DOHH2 (cell line): ENCODE results near the gene SNCG.

Source experiments
- H3F3A ChIP-seq: fragments of 200-600 bp; sonication (generic), shearing (Covaris generic); 2 replicates; pipeline ENCODE4 v1.6.0; 2016; ENCODE audit warnings: antibody characterized with exemption, mild to moderate bottlenecking; ENCODE audit not compliant: control insufficient read depth, insufficient read depth
- H3K27ac ChIP-seq: fragments of 200-600 bp; sonication (generic); 2 replicates; pipeline ENCODE4 v1.5.1; 2014; ENCODE audit warnings: low read depth, mild to moderate bottlenecking, low read length, moderate library complexity
- H3K27me3 ChIP-seq: fragments of 200-600 bp; sonication (generic); 2 replicates; pipeline ENCODE4 v1.6.1; 2014; ENCODE audit warnings: mild to moderate bottlenecking, low read length, mixed read lengths; ENCODE audit not compliant: control insufficient read depth
- H3K36me3 ChIP-seq: fragments of 200-600 bp; sonication (generic); 2 replicates; pipeline ENCODE4 v1.6.1; 2014; ENCODE audit warnings: mild to moderate bottlenecking, low read length, moderate library complexity, mixed read lengths; ENCODE audit not compliant: control insufficient read depth
- H3K4me1 ChIP-seq: fragments of 200-600 bp; sonication (generic); 2 replicates; pipeline ENCODE4 v1.6.1; 2014; ENCODE audit warnings: mild to moderate bottlenecking, low read length, mixed read lengths; ENCODE audit not compliant: control insufficient read depth
- H3K4me2 ChIP-seq: fragments of 200-600 bp; sonication (generic); 2 replicates; pipeline ENCODE4 v1.6.0; 2014; ENCODE audit warnings: mild to moderate bottlenecking, low read length, moderate library complexity
- H3K4me3 ChIP-seq: fragments of 200-600 bp; sonication (generic); 2 replicates; pipeline ENCODE4 v1.5.1; 2014; ENCODE audit warnings: mild to moderate bottlenecking, low read length, mixed read lengths
- H3K79me2 ChIP-seq: fragments of 200-600 bp; sonication (generic); 2 replicates; pipeline ENCODE4 v1.6.1; 2014; ENCODE audit warnings: mild to moderate bottlenecking, low read length, mixed read lengths; ENCODE audit not compliant: control insufficient read depth
- H3K9me2 ChIP-seq: fragments of 200-600 bp; sonication (generic); replicated peaks from 2 replicates; pipeline ENCODE4 v1.6.1; 2014; ENCODE audit warnings: mild to moderate bottlenecking, low read length, mixed read lengths; ENCODE audit not compliant: control insufficient read depth
- H3K9me3 ChIP-seq: fragments of 200-600 bp; sonication (generic); 2 replicates; pipeline ENCODE4 v1.6.1; 2014; ENCODE audit warnings: antibody characterized with exemption, low read length, mixed read lengths; ENCODE audit not compliant: control insufficient read depth, insufficient read depth
- H4K20me1 ChIP-seq: fragments of 200-600 bp; sonication (generic); 2 replicates; pipeline ENCODE4 v1.6.0; 2014; ENCODE audit warnings: low read depth, mild to moderate bottlenecking, antibody characterized with exemption, low read length, moderate library complexity; ENCODE audit not compliant: control insufficient read depth, insufficient read depth
- CTCF ChIP-seq: fragments of 200-600 bp; sonication (generic); IDR thresholded peaks from one replicate; pipeline ENCODE4 v1.5.1; 2014; ENCODE audit warnings: antibody characterized with exemption, mild to moderate bottlenecking, low read depth, low read length; ENCODE audit not compliant: poor library complexity, severe bottlenecking
- EZH2phosphoT487 ChIP-seq: fragments of 200-600 bp; sonication (generic); IDR thresholded peaks from 2 replicates; pipeline ENCODE4 v1.6.1; 2017; ENCODE audit warnings: borderline replicate concordance, mild to moderate bottlenecking, antibody characterized with exemption, low read length, moderate library complexity, mixed read lengths

SNCG gene

GRCh38 chr10:86970162-86970981 is 12.0 kb downstream of the SNCG start:
- Histone ChIP-seq H3K79me2 (no peaks in the 10 kb centered on the region), H3K27ac (no peak overlapping the region), H4K20me1 (no peaks in the 10 kb centered on the region), H3K36me3 (no peaks in the 10 kb centered on the region), H3K4me1 (peaks cover 16% of the 10 kb centered on the region), H3F3A (no peaks in the 10 kb centered on the region), H3K9me2 (no peaks in the 10 kb centered on the region), H3K27me3 (peaks cover 18% of the 10 kb centered on the region), H3K9me3 (no peaks in the 10 kb centered on the region), H3K4me3 (peak overlapping the region; percentile 70), H3K4me2 (peak overlapping the region; percentile 77)
- TF ChIP-seq EZH2phosphoT487 (peak; percentile 37; the same call in 1 of the 2 replicates), CTCF (no peak)

- peak overlapping the region; percentile 77 for H3K4me2 ChIP-seq
- peaks cover 16% of the 10 kb centered on the region for H3K4me1 ChIP-seq
- H3K4me3 ChIP-seq = peak overlapping the region; percentile 70
- H3F3A ChIP-seq = no peaks in the 10 kb centered on the region
- H4K20me1 ChIP-seq = no peaks in the 10 kb centered on the region
- H3K9me3 ChIP-seq = no peaks in the 10 kb centered on the region
- H3K27ac ChIP-seq = no peak overlapping the region
- peaks cover 18% of the 10 kb centered on the region for H3K27me3 ChIP-seq
- H3K36me3 ChIP-seq = no peaks in the 10 kb centered on the region
- TF ChIP-seq EZH2phosphoT487 = no peak; the same call in 1 of the 2 replicates
- no peak for TF ChIP-seq CTCF
- no peaks in the 10 kb centered on the region for H3K79me2 ChIP-seq
- H3K9me2 ChIP-seq = no peaks in the 10 kb centered on the region
Measured at GRCh38 chr10:86970982-86971231, 12.5 kb downstream of the SNCG start.

- Histone ChIP-seq H3K4me3 (peak overlapping the region; percentile 70), H3K27ac (no peak overlapping the region)
Measured at GRCh38 chr10:86971232-86971991, 13.0 kb downstream of the SNCG start.

More at GRCh38 chr10:86971232-86971991, 13.0 kb downstream of the SNCG start:
- H3K27me3 ChIP-seq = peaks cover 18% of the 10 kb centered on the region
- no peak for TF ChIP-seq EZH2phosphoT487
- TF ChIP-seq CTCF = no peak
- no peaks in the 10 kb centered on the region for H3F3A ChIP-seq
- no peaks in the 10 kb centered on the region for H3K36me3 ChIP-seq
- no peaks in the 10 kb centered on the region for H4K20me1 ChIP-seq
- no peaks in the 10 kb centered on the region for H3K9me3 ChIP-seq
- H3K4me2 ChIP-seq = peak overlapping the region; percentile 77
- H3K79me2 ChIP-seq = no peaks in the 10 kb centered on the region
- no peaks in the 10 kb centered on the region for H3K9me2 ChIP-seq
- peaks cover 14% of the 10 kb centered on the region for H3K4me1 ChIP-seq
